Hematopoietic multipotent progenitor cell treated with erythropoietin and hydrocortisone succinate and interleukin-3 and kit ligand, for 15 days (in vitro differentiated cells): ENCODE data around the gene PROKR1.

Source experiments
- DNase-seq: peaks from one replicate; pipeline ENCODE4 v3.0.0-alpha.2; 2015; ENCODE audit warnings: low spot score

Gene PROKR1

DNA sequence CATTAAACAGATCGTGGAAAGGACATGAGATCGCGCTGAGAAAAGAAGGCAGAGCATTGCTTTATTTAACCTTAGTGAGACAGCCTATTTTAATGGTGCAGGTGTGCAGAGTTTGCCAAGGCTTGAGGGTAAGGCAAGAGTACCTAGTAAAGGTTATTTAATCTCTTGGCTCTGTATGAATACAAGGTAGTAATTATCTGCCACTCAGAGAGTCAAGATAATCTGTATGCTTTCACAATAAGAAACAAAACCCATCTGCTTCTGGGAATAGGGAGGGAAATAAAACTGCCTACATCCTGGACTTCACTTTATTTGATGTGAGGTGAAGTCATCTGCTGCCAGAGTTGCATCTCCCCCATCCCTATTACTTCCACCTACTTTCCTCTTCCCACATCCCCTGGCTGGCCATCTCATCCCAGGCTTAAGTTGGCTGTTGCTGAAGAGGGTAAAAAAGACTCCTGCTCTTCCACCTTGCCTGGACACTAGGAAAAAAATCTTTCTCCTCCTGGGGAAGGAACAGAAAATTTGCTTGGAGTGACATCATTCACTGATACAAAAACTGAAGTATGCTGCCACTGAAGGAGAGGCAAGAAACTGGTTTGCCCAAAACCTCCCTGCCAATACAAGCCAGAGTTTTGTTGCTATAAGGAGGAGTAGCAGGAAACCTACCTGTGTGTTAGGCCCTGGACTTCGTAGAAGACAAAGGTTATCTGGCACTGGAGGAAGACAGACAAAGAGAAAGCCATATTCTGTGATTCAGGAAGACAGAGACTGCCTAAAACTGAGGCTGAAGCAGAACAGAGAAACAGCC lies 55.4 kb downstream of the PROKR1 start:
- no peak for DNase-seq

- no peak for DNase-seq
These were observed 57.2 kb downstream of the PROKR1 start for GRCh38 chr2:68700560-68700959.

DNA sequence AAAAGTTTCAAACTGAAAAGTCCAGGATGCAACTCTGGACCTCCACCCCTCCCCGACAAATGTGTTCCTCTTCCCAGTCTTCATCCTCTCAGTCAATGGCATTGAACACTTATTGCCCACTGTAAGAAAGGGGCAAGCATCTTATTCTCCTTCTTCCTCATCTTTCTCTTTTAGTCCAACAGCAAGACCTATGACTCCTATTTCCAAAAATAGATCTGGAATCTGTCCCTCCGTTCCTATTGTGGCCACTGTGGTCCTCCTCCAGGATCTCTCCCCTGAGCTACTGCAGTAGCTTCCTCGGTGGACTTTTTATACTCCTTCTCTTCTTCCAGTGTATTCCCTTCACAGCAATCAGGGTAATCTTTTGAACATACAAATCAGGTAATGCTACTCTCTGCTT lies 63.3 kb downstream of the PROKR1 start:
- DNase-seq: no peak
